Keratinocyte (primary cell): ENCODE data around the gene SFT2D1. TPM values are rescaled to one million over a fixed set of nuclear protein-coding genes. Genes with fewer than 3 reads are reported as not detected.

Source experiments
- DNase-seq: peaks from one replicate; pipeline ENCODE4 v3.0.0-alpha.2; 2011; ENCODE audit warnings: low read depth, missing footprints, low spot score
- FAIRE-seq: peaks from 2 replicates; lab custom pipeline; 2011; peaks lifted over from hg19 to GRCh38; lab: Jason Lieb, UNC
- H2AFZ ChIP-seq: 2 replicates; pipeline ENCODE4 v1.6.0; 2012; ENCODE audit warnings: low read length, control low read depth, inconsistent platforms; ENCODE audit not compliant: control insufficient read depth
- H3K27ac ChIP-seq: 2 replicates; pipeline ENCODE4 v1.5.1; 2011; ENCODE audit warnings: low read length; ENCODE audit not compliant: control insufficient read depth, insufficient read depth
- H3K27me3 ChIP-seq: 3 replicates; pipeline ENCODE4 v1.6.0; 2011; ENCODE audit warnings: low read length; ENCODE audit not compliant: control insufficient read depth, insufficient read depth; ENCODE audit errors: extremely low read depth
- H3K36me3 ChIP-seq, 2 experiments: 2 replicates in 1 of 2; 3 replicates in 1 of 2; pipeline ENCODE4 v1.5.1; 2011; ENCODE audit warnings: low read length in 2 of 2, mild to moderate bottlenecking in 1 of 2; ENCODE audit not compliant: control insufficient read depth in 2 of 2, insufficient read depth in 2 of 2; ENCODE audit errors: extremely low read depth in 1 of 2
- H3K4me1 ChIP-seq: 3 replicates; pipeline ENCODE4 v1.5.1; 2011; ENCODE audit warnings: low read length; ENCODE audit not compliant: control insufficient read depth, insufficient read depth; ENCODE audit errors: extremely low read depth
- H3K4me2 ChIP-seq: 3 replicates; pipeline ENCODE4 v1.6.0; 2011; ENCODE audit warnings: low read depth, low read length; ENCODE audit not compliant: control insufficient read depth, insufficient read depth; ENCODE audit errors: extremely low read depth
- H3K4me3 ChIP-seq, 3 experiments: fragments of 200-600 bp in 1 of 3; sonication (generic) in 1 of 3; 2 replicates in 2 of 3; 3 replicates in 1 of 3; pipeline ENCODE4 v1.5.1; 2011 to 2016; ENCODE audit warnings: low read length in 3 of 3, mild to moderate bottlenecking in 3 of 3, control low read depth in 2 of 3, inconsistent platforms in 1 of 3, low read depth in 1 of 3, mixed read lengths in 1 of 3, mixed run types in 1 of 3, moderate library complexity in 1 of 3; ENCODE audit not compliant: control insufficient read depth in 2 of 3, insufficient read depth in 2 of 3; ENCODE audit errors: extremely low read depth in 1 of 3
- H3K79me2 ChIP-seq: 2 replicates; pipeline ENCODE4 v1.6.0; 2012; ENCODE audit warnings: low read length; ENCODE audit not compliant: control insufficient read depth, insufficient read depth
- H3K9ac ChIP-seq: 3 replicates; pipeline ENCODE4 v1.6.0; 2011; ENCODE audit warnings: low read length; ENCODE audit not compliant: control insufficient read depth, insufficient read depth; ENCODE audit errors: extremely low read depth
- H3K9me1 ChIP-seq: 3 replicates; pipeline ENCODE4 v1.6.0; 2011; ENCODE audit warnings: low read length; ENCODE audit not compliant: control insufficient read depth, insufficient read depth; ENCODE audit errors: extremely low read depth
- H3K9me3 ChIP-seq: 2 replicates; pipeline ENCODE4 v1.5.1; 2012; ENCODE audit warnings: low read depth, low read length; ENCODE audit not compliant: control insufficient read depth
- H4K20me1 ChIP-seq: 3 replicates; pipeline ENCODE4 v1.6.0; 2011; ENCODE audit warnings: low read length; ENCODE audit not compliant: control insufficient read depth, insufficient read depth; ENCODE audit errors: extremely low read depth
- CTCF ChIP-seq, 3 experiments: IDR thresholded peaks in 1 of 3; conservative IDR thresholded peaks in 1 of 3; optimal IDR thresholded peaks in 1 of 3; 2 replicates in 2 of 3; 3 replicates in 1 of 3; pipeline versions ENCODE3 to v1.5.1; 2011; ENCODE audit warnings: low read length in 3 of 3, mild to moderate bottlenecking in 3 of 3, moderate library complexity in 2 of 3, control low read depth in 1 of 3, inconsistent platforms in 1 of 3; ENCODE audit not compliant: insufficient read depth in 2 of 3; ENCODE audit errors: extremely low read depth in 1 of 3
- EZH2 ChIP-seq: IDR thresholded peaks from one replicate; pipeline ENCODE4 v1.6.1; 2012; ENCODE audit warnings: inconsistent platforms, mild to moderate bottlenecking, low read length, moderate library complexity
- dilution Hi-C: fragments of 300-500 bp; cut with MboI; formaldehyde crosslinking; loops from one replicate; pipeline ENCODE4 v1.7.0; 2020; ENCODE audit warnings: low sequenced_read_pairs; ENCODE audit not compliant: extremely low pct_ligation_motif_present
- polyA plus RNA-seq, 5 experiments: library from polyadenylated mRNA; depleted of rRNA in 3 of 5; stranded (reverse) in 3 of 5; stranded (forward) in 1 of 5; unstranded in 1 of 5; fragments of >200 nt; gene quantifications; 1 replicate in 1 of 5; 2 replicates in 3 of 5; 3 replicates in 1 of 5; pipeline versions ENCODE4 v1.2.1 to v1.2.3, GENCODE V29; 2011 to 2012; ENCODE audit warnings: missing spikeins in 2 of 5, low read depth in 1 of 5, low replicate concordance in 1 of 5

The SFT2D1 gene
- polyA plus RNA-seq, 1 donor (not counting 4 experiments of a cell fraction or from before 2014, with no cell fraction given) = 84.3 TPM

DNA sequence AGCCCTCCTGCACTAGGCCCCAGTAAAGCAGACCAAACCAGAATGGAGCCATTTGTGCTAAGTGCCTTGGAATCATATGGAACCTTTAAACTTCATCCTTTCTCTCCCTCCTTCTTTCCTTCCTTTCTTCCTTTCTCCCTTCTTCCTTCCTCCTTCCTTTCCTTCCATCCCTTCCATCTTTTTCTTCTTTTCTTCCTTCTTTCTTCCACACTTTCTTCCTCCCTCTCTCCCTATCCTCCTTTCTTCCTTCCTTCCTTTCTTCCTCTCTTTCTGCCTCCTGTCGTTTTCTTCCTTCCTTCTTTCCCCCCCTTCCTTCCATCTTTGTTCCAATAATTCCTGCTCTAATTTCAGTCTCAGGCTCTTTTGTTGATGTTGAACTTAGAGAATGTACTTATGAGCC is 11.2 kb upstream of the SFT2D1 start:
- TF ChIP-seq CTCF (optimal IDR thresholded peaks at IDR 0.05 in 1 of 3, IDR thresholded peaks at IDR 0.05 in 1 of 3, conservative IDR thresholded peaks at IDR 0.05 in 1 of 3; ENCODE audit: extremely low read depth in 1 of 3, insufficient read depth in 2 of 3, low read length in 3 of 3) = no peak
- TF ChIP-seq EZH2 = no peak
- Histone ChIP-seq H3K27ac (no peak overlapping the region), H3K9me3 (no peaks in the 10 kb centered on the region), H3K27me3 (no peaks in the 10 kb centered on the region), H3K79me2 (no peaks in the 10 kb centered on the region), H4K20me1 (no peaks in the 10 kb centered on the region), H3K9ac (no peak overlapping the region), H3K4me3 (no peak overlapping the region), H3K9me1 (no peaks in the 10 kb centered on the region), H3K4me1 (peaks cover 7% of the 10 kb centered on the region), H2AFZ (no peak overlapping the region), H3K36me3 (no peaks in the 10 kb centered on the region), H3K4me2 (no peak overlapping the region)
- dilution Hi-C loops = no loop called here
- DNase-seq (no peak), FAIRE-seq (no peak)

DNA sequence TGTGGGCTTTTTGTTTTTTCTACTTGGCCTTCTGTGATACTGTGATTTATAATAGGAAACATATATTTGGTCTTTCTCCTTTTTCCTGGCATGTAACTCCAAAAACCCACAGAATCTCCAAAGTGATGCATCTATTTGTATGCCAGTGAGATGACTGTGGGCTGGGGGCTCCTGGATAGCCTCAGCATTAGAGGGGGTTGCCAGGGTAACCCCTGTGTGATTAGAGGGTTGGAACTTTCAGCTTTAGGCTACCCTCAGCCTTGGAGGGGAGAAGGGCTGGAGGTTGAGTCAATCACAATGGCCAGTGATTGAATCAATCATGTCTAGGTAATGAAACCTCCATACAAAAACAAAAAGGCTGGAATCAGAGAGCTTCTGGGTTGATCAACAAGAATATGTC is 10.6 kb upstream of the SFT2D1 start:
- Histone ChIP-seq H3K9me1 (no peaks in the 10 kb centered on the region), H4K20me1 (no peaks in the 10 kb centered on the region), H3K36me3 (no peaks in the 10 kb centered on the region), H3K9ac (no peak overlapping the region), H3K9me3 (no peaks in the 10 kb centered on the region), H3K4me2 (no peak overlapping the region), H3K4me3 (no peak overlapping the region), H3K27ac (no peak overlapping the region), H3K4me1 (peaks cover 7% of the 10 kb centered on the region), H2AFZ (no peak overlapping the region), H3K27me3 (no peaks in the 10 kb centered on the region), H3K79me2 (no peaks in the 10 kb centered on the region)
- TF ChIP-seq EZH2 (no peak), CTCF (optimal IDR thresholded peaks at IDR 0.05 in 1 of 3, IDR thresholded peaks at IDR 0.05 in 1 of 3, conservative IDR thresholded peaks at IDR 0.05 in 1 of 3; ENCODE audit: extremely low read depth in 1 of 3, insufficient read depth in 2 of 3, low read length in 3 of 3) (no peak)
- DNase-seq (no peak), FAIRE-seq (no peak)
- dilution Hi-C loops = no loop called here
